Fibroblast of gingiva (primary cell): ENCODE results near the gene ITFG1.
A peak's percentile ranks its signal among the peaks of the same experiment; 100 is the strongest.

Experiments
- DNase-seq: peaks from one replicate; pipeline ENCODE4 v3.0.0-alpha.2; 2011; ENCODE audit warnings: low read depth

The ITFG1 gene

GRCh38 chr16:47460711-47461597 is at the start of gene ITFG1, which contains the start of gene PHKB:
TSS of gene ITFG1 (minus strand) at chr16:47461063. CDS start at chr16:47461045, 18 bp downstream.
TSS of gene PHKB (plus strand) at chr16:47461331. CDS start at chr16:47461351, 20 bp downstream.
- DNase-seq, result peak; percentile 94

- DNase-seq, result no peak
These were observed 46.8 kb upstream of the ITFG1 start for GRCh38 chr16:47507701-47508100.

DNA sequence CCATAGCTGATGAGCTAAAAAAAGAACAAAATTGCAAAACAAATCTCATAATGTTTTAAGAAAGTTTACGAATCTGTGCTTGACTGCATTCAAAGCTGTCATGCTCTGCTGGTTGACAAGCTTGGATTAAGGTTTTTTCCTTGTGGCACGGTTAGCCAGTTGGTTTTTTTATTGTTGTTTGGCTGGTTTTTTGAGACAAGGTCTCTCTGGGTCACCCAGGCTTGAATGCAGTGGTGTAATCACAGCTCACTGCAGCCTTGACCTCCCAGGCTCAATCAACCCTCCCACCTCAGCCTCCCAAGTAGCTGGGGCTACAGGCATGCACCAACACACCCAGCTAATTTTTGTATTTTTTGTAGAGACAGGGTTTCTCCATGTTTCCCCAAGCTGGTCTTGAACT is 45.9 kb upstream of the ITFG1 start:
- DNase-seq, result no peak

DNA sequence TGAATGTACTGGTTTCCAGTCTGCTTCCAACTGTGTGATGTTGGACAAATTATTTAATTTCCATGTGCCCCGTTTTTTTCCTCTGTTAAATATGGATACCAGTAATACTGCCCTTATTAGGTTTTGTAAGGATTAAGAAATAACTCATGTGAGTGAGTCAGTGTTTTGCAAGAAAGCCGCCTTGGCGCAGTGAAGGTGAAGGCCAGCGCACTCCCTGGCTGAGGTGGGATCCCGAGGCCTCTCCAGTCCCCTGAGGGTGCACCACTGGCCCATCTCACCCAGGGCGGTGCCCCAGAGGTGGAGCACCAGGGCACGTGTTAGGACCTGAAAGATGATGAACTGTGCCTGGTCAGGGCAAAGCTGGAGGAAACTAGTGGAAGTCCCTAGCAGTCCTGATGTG is 43.7 kb upstream of the ITFG1 start:
- peak; percentile 37 for DNase-seq

GRCh38 chr16:47503936-47504335 is 43.1 kb upstream of the ITFG1 start:
- no peak for DNase-seq

- no peak for DNase-seq
These were observed 38.9 kb upstream of the ITFG1 start for GRCh38 chr16:47499700-47500264.

GRCh38 chr16:47499080-47499699 is 38.3 kb upstream of the ITFG1 start:
- DNase-seq, result no peak

- no peak for DNase-seq
These were observed 32.8 kb upstream of the ITFG1 start for GRCh38 chr16:47493381-47494337.

DNA sequence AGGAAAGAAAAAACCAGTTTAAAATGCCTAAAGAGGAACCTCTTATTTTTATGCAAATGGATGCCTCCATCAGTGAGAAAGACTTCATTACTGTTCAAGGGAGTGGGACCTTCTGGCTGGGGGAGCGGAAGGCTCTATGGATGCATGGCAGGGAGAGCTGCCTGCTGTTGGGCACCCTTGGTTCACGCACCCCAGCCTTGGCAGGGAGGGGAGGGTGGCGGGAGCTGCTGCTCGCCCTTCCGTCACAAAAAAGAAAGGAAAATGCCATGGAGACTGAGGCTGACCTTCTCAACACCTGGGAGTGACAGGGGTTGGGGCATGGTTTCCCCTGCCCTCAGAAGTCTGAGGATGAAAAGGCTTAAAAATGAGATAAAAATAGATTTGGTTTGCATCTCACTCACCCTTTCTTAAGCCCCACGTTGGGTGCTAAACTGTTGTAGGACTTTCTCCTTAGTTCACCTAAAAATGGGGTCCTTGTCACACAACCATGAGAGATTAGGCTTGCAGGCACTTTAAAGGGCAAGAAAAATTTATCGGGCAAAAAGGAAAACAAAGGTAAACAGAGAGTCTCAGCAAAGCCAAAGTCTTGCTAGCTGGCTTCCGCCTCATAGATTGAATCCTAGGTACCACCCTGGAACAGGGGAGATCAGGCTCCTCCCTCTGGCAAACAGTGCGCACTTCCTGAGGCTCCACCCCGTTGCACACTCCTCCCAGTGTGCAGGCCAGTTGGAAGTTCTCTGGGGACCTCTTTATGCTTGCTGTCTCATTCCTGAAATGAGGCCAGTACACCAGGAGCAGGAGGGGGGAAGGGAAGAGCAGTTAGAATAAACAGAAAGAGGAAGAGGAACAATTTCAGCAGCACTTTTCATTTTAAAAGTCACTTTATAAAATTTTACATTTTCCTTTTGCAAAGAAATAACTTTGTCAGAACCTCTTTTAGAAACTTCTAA is 31.8 kb upstream of the ITFG1 start:
- DNase-seq, result peak; percentile 51

DNA sequence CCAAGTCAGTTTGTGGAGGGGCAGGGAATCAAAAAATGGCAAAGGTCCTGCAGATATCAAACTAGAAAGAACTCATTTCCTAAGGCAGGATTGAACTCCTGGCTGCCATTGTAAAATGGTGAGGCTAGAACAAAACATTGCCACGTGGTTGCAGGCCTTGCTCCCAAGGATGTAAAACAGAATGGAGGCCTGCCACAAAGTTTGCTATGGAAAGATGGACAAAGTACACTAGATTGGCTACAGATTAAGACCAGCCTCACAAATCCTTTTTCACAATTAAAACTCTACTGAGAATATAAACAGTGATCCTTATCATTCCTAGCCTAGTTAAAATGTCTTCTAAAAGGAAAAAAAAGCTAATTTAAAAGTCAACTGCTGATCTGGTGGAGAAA is 31.2 kb upstream of the ITFG1 start:
- DNase-seq, result no peak

- no peak for DNase-seq
These were observed 29.6 kb upstream of the ITFG1 start for GRCh38 chr16:47490471-47490870.

GRCh38 chr16:47488051-47488450 is 27.2 kb upstream of the ITFG1 start:
- no peak for DNase-seq

GRCh38 chr16:47486856-47487255 is 26.0 kb upstream of the ITFG1 start:
- DNase-seq, result no peak

DNA sequence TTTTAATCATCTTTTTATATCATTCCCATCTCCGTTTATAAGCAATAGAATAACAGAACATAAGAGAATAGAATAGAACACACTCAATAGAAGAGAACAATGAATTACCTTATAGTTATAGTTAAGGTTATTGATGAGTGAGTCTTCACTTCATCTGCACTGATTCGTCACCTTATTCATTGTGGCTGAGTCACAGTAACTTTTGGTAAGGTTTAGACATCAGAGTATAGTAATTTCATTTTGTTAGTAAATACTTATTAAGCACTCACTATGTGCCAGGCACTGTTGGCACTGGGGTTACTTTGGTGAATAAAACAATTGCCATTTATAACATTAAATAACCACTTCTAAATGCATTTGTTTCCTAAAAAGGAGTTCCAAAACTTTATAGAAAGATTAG is 22.8 kb upstream of the ITFG1 start:
- no peak for DNase-seq

- no peak for DNase-seq
These were observed 21.0 kb upstream of the ITFG1 start for GRCh38 chr16:47481698-47482374.

GRCh38 chr16:47480410-47480809 is 19.5 kb upstream of the ITFG1 start:
- DNase-seq, result no peak

- DNase-seq, result no peak
These were observed 16.8 kb upstream of the ITFG1 start for GRCh38 chr16:47477679-47478078.

- DNase-seq, result no peak
These were observed 15.9 kb upstream of the ITFG1 start for GRCh38 chr16:47476654-47477345.

DNA sequence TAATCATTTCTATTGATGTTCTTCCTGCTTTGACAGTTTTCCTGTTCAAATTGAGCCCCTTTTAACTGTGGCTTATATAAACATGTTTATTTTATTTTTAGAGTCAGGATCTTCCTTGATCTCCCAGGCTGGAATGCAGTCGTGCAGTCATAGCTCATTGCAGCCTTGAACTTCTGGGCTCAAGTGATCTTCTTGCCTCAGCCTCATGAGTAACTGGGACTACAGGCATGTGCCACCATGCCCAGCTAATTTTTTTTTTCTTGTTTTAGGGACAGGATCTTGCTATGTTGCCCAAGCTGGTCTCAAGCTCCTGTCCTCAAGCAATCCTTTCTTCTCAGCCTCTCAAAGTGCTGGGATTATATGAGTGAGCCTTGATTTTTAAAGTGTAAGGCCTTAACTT is 14.9 kb upstream of the ITFG1 start:
- peak; percentile 2 for DNase-seq

GRCh38 chr16:47473792-47474191 is 12.9 kb upstream of the ITFG1 start:
- DNase-seq, result no peak
